Mucosa of descending colon (tissue), 3 donors: ENCODE data around the gene FUT3. TPM values are rescaled to one million over a fixed set of nuclear protein-coding genes. Genes with fewer than 3 reads are reported as not detected.

Source experiments
- ATAC-seq: fragments of 200-7000 bp; cut with Tn5 transposase; one replicate; pipeline ENCODE4 v1.9.1; 2020; ENCODE audit warnings: mild to moderate bottlenecking, moderate library complexity
- DNase-seq, 3 donors: peaks; one replicate each; pipeline ENCODE4 v3.0.0-alpha.2; 2020
- H3K36me3 ChIP-seq: fragments of 200-600 bp; one replicate; pipeline ENCODE4 v1.8.0; 2021; ENCODE audit warnings: low read depth, mild to moderate bottlenecking
- H3K4me1 ChIP-seq: fragments of 200-600 bp; one replicate; pipeline ENCODE4 v1.8.0; 2021; ENCODE audit warnings: low read depth, mild to moderate bottlenecking
- H3K4me3 ChIP-seq: fragments of 200-600 bp; one replicate; pipeline ENCODE4 v1.8.0; 2021; ENCODE audit warnings: mild to moderate bottlenecking
- H3K9me3 ChIP-seq: fragments of 200-600 bp; one replicate; pipeline ENCODE4 v1.8.0; 2021; ENCODE audit warnings: mild to moderate bottlenecking
- intact Hi-C, 2 donors: fragments of 100-400 bp; cut with DNase I in 1 of 2; cut with micrococcal nuclease in 1 of 2; formaldehyde crosslinking; loops; one replicate each; pipeline versions ENCODE4 v1.11.0 to v1.11.1; 2022; cut with DNase I, micrococcal nuclease
- total RNA-seq, 3 donors: library from RNA; stranded (reverse); fragmentation: NEBNext Ultra II Directional in 2 of 3; extraction: Animal tissue kit (Norgen Biotek cat#: 25700) in 2 of 3; gene quantifications; one replicate each; pipeline versions ENCODE4 v1.2.1 to v1.2.4, GENCODE V29; 2021 to 2023
- TF ChIP-seq, protein P1 (sequence below): fragments of 200-600 bp; IDR thresholded peaks from one replicate; pipeline ENCODE4 v1.8.0; 2022; ENCODE audit warnings: antibody characterized with exemption, mild to moderate bottlenecking
- donor health status: DM: no; HTN: no; CAD: no; lungs with moderate emphysema.
- donor health status: DM: no; HTN: no; CAD: no.
- donor health status: DM: no; HTN: yes; CAD: no.

FUT3 gene
- total RNA-seq, 3 donors from 2014 or later = 128 to 276 (median 215) TPM

DNA sequence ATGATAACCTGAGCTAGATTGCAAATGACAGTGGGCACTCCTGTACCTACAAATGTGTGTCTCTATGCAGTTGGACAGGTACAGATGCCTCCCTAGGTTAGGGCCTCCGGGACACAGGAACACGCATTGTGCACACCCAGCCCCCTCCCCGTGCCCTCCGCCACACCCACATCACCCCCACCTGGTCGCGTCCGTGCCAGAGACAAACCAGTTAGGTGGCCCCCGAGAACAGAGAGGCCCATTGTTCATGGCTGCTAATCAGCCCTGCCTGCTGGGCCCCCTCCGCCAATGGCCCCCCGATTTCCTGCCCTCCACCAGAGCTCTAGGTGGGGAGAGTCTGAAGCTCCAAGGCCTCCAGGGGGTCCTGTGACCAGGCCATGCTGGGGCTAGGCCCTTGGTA lies 32.7 kb downstream of the FUT3 start:
- peaks cover 4% of the 10 kb centered on the region for H3K4me1 ChIP-seq
- no peaks in the 10 kb centered on the region for H3K9me3 ChIP-seq
- no peak overlapping the region for H3K4me3 ChIP-seq
- ATAC-seq (no peak), DNase-seq (no peak)
- intact Hi-C loops = loop anchor here in 1 of 2 donors (10.0 kb wide), 1 partner anchor 76 kb away; no protein-coding TSS in a partner anchor
- TF ChIP-seq, protein P1, sequence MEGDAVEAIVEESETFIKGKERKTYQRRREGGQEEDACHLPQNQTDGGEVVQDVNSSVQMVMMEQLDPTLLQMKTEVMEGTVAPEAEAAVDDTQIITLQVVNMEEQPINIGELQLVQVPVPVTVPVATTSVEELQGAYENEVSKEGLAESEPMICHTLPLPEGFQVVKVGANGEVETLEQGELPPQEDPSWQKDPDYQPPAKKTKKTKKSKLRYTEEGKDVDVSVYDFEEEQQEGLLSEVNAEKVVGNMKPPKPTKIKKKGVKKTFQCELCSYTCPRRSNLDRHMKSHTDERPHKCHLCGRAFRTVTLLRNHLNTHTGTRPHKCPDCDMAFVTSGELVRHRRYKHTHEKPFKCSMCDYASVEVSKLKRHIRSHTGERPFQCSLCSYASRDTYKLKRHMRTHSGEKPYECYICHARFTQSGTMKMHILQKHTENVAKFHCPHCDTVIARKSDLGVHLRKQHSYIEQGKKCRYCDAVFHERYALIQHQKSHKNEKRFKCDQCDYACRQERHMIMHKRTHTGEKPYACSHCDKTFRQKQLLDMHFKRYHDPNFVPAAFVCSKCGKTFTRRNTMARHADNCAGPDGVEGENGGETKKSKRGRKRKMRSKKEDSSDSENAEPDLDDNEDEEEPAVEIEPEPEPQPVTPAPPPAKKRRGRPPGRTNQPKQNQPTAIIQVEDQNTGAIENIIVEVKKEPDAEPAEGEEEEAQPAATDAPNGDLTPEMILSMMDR = no peak
- no peaks in the 10 kb centered on the region for H3K36me3 ChIP-seq

DNA sequence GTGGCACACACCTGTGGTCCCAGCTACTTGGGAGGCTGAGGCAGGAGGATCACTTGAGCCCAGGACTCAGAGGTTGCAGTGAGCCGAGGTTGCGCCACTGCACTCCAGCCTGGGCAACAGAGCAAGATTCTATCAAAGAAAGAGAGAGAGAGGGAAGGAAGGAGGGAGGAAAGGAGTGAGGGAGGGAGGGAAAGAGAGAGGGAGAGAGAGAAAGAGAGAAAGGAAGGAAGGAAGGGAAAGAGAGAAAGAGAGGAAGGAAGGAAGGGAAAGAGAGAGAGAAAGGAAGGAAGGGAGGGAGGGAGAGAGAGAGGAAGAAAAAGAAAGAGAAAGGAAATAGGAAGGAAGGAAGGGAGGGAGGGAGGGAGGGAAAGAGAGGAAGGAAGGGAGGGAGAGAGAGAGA lies 34.0 kb downstream of the FUT3 start:
- H3K9me3 ChIP-seq = no peaks in the 10 kb centered on the region
- DNase-seq (no peak), ATAC-seq (no peak)
- H3K4me1 ChIP-seq = peaks cover 4% of the 10 kb centered on the region
- H3K36me3 ChIP-seq = no peaks in the 10 kb centered on the region
- no peak overlapping the region for H3K4me3 ChIP-seq
- intact Hi-C loops = loop anchor here in 1 of 2 donors (10.0 kb wide), 1 partner anchor 78 kb away; no protein-coding TSS in a partner anchor
- TF ChIP-seq, protein P1 = no peak

DNA sequence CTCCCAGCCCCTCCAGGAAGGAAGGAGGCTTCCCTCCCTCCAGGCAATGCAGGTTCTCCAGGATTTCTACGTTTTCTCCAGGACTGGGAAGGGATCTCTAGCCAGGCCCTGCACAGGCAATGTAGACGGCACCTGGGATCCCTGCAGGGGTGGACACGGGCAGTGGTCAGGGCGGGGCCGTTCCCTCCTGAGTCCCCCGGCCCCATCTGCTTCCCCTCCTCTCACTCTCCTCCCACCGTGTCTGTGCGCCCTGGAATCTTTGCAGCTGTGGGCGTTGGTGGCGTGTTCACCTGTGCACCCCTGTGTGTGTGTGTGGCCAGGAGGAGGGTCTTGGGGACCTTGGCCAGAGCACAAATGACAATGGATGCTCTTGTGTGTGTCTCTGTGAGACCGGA lies 36.4 kb downstream of the FUT3 start:
- Histone ChIP-seq H3K9me3 (no peaks in the 10 kb centered on the region), H3K4me3 (no peak overlapping the region), H3K36me3 (no peaks in the 10 kb centered on the region), H3K4me1 (peaks cover 4% of the 10 kb centered on the region)
- intact Hi-C loops = loop anchor here in 1 of 2 donors (10.0 kb wide), 1 partner anchor 80 kb away; no protein-coding TSS in a partner anchor
- DNase-seq = no peak
- peak; percentile 44 for ATAC-seq
- TF ChIP-seq, protein P1 = no peak

DNA sequence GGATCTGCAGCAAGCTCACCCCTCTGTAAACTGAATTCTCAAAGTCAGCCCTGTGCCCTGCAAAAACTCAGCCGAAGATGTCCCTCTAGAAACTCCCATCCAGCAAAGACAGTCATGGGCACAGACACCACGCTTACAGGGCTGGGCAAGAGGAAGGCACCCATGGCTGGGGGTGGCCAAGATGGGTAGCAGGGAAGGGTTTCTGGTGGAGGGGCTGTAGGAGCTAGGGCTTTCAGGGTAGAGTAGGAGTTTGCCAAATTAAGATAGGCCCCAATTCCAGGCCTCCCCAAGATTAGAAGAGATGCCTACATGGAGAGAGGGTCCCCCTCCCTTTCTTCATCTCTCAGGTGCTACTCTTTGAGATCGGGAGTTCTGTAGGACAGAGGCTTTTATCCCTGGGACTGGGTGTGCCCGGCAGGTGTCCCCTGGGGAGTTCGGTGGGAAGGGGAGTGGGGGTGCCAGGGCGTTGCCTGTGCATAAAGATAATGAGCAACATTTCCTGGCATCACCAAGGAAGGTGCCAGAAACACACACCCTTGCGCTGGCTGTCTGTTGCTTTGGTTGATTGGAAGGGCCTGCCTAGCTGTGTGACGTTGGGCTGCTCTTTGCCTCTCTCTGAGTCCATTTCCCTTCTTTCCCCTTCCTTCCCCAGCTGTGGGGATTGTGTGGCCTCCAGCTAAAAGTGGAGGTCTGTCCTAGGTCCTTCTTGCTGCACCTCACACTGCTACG lies 37.0 kb downstream of the FUT3 start:
- TF ChIP-seq, protein P1 = no peak
- no peaks in the 10 kb centered on the region for H3K36me3 ChIP-seq
- H3K9me3 ChIP-seq = no peaks in the 10 kb centered on the region
- peaks cover 4% of the 10 kb centered on the region for H3K4me1 ChIP-seq
- DNase-seq (peak in 1 of 3 donors; percentile 49), ATAC-seq (peak; percentile 80)
- H3K4me3 ChIP-seq = no peak overlapping the region
- intact Hi-C loops = loop anchor here in 1 of 2 donors (10.0 kb wide), 1 partner anchor 81 kb away; no protein-coding TSS in a partner anchor

- no peaks in the 10 kb centered on the region for H3K36me3 ChIP-seq
- ATAC-seq = no peak
- no peak for DNase-seq
- H3K4me1 ChIP-seq = peaks cover 6% of the 10 kb centered on the region
- H3K4me3 ChIP-seq = no peak overlapping the region
- no peaks in the 10 kb centered on the region for H3K9me3 ChIP-seq
- intact Hi-C loops = loop anchor here in 1 of 2 donors (10.0 kb wide), 1 partner anchor 84 kb away; no protein-coding TSS in a partner anchor
- TF ChIP-seq, protein P1 = no peak
Observed at GRCh38 chr19:5811117-5811516, 40.1 kb downstream of the FUT3 start.
